ENCODE measurements around the gene RSF1. TPM values are rescaled to one million over a fixed set of nuclear protein-coding genes. Genes with fewer than 3 reads are reported as not detected.
"Not testable (repeated sequence)": the region's sequence is repeated elsewhere in the genome, so short reads cannot be mapped to it uniquely, and the experiment has no call there.

Gene RSF1
- polyA plus RNA-seq, 1 of the 3 experiments (the other 2 are of a cell fraction) = 8.4 TPM

DNA sequence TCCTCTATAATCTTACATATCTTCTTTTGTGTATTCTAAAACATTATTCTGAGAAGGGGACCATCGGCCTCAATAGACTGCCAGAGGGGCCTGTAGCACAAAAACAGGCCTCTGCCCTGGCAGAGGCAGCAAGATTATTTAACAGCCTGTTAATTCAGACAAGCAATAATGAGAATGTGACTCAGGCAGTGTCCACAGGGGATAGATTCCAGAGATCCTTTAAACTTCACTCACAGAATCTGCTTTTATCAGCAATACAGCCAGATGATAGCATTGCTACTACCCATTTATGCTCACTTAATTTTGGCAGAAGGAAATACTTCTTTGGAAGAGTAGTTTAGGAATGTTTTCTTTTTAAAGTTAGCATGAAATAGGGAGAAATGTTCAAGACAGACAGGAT, 45.3 kb upstream of the RSF1 start:
- no peaks in the 10 kb centered on the region for H4K20me1 ChIP-seq (ENCODE audit: insufficient read depth)

DNA sequence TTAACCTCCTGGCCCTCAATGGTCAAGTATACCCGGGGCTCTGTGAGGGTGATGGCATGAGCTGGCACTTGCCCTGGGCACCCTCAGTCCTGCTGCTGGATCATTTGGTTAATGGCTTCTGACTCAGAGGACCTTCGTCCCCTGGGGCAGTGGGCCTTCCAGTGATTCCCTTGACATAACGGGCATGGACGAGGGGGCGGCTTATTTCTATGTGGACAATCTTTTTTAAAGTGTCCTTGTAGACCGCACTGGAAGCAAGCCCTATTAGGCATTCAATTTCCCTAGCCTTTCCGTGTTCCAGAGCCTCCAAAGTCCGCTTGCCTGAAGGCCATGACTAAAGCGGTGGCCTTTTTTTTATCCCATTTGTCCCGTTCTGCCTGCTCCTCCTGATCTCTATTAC, 40.9 kb upstream of the RSF1 start:
- H3K9ac ChIP-seq; H3K27me3 ChIP-seq (ENCODE audit: insufficient read depth); H3K36me3 ChIP-seq (replicated peaks in 1 of 2; ENCODE audit: control insufficient read depth in 1 of 2, insufficient read depth in 2 of 2, low read length in 1 of 2); H3F3A ChIP-seq (replicated peaks; ENCODE audit: insufficient read depth); DNase-seq; H3K27ac ChIP-seq (ENCODE audit: low read depth in 2 of 2, low read length in 1 of 2); H3K79me2 ChIP-seq (ENCODE audit: insufficient read depth); H3K9me3 ChIP-seq; H3K4me2 ChIP-seq; H3K4me3 ChIP-seq (ENCODE audit: low read depth in 2 of 2, low read length in 1 of 2); H3K9me2 ChIP-seq; CTCF ChIA-PET; H2AFZ ChIP-seq (ENCODE audit: low read depth); H4K20me1 ChIP-seq (ENCODE audit: insufficient read depth): not testable (repeated sequence)
- H3K4me1 ChIP-seq (ENCODE audit: control insufficient read depth in 1 of 2, insufficient read depth in 2 of 2, low read depth in 1 of 2, low read length in 1 of 2) = peaks cover 9 to 12% of the 10 kb centered on the region in 2 experiments; a peak in 3 of 4 replicates
- 91% methylated on average over 10 of the region's 10 CpGs for WGBS (ENCODE audit: low lambda C conversion rate)
- POLR2A ChIA-PET = interaction anchor here (0.6 kb wide), 1 partner anchor 200 kb away, joined by 4 read pairs; no protein-coding TSS in a partner anchor

More for the DNA sequence above, 45.3 kb upstream of the RSF1 start:
- Histone ChIP-seq H3K4me1 (ENCODE audit: control insufficient read depth in 1 of 2, insufficient read depth in 2 of 2, low read depth in 1 of 2, low read length in 1 of 2) (peaks cover 9 to 13% of the 10 kb centered on the region in 2 experiments; a peak in 3 of 4 replicates), H3K9me3 (no peaks in the 10 kb centered on the region), H2AFZ (ENCODE audit: low read depth) (no peak overlapping the region), H3K9ac (no peak overlapping the region), H3K27me3 (ENCODE audit: insufficient read depth) (no peaks in the 10 kb centered on the region), H3F3A (replicated peaks; ENCODE audit: insufficient read depth) (peaks cover 12% of the 10 kb centered on the region), H3K36me3 (replicated peaks in 1 of 2; ENCODE audit: control insufficient read depth in 1 of 2, insufficient read depth in 2 of 2, low read length in 1 of 2) (peaks cover 11 to 17% of the 10 kb centered on the region in 2 experiments), H3K9me2 (no peaks in the 10 kb centered on the region), H3K27ac (ENCODE audit: low read depth in 2 of 2, low read length in 1 of 2) (peak overlapping the region; percentile 49 to 84; a peak in 2 of 4 replicates), H3K4me3 (ENCODE audit: low read depth in 2 of 2, low read length in 1 of 2) (no peak overlapping the region), H3K4me2 (no peak overlapping the region), H3K79me2 (ENCODE audit: insufficient read depth) (no peaks in the 10 kb centered on the region)
- ChIA-PET CTCF (interaction anchor here (1.9 kb wide), 1 partner anchor 46 kb away, joined by 5 read pairs; no protein-coding TSS in a partner anchor), POLR2A (no interaction called here)
- WGBS (ENCODE audit: low lambda C conversion rate) = 58% methylated on average over 1 of the region's 1 CpG
- DNase-seq = peak; percentile 58
- TF ChIP-seq RCOR1 (IDR thresholded peaks at IDR 0.05; ENCODE audit: low read length) = peak; percentile 78
- no peak for TF ChIP-seq YY1 (IDR thresholded peaks at IDR 0.05; ENCODE audit: low read depth)
- peak; percentile 29; the same call in 1 of the 2 replicates for TF ChIP-seq FOXJ3 (CRISPR knock-in tag; IDR thresholded peaks at IDR 0.05)
- no peak for TF ChIP-seq SMC3 (IDR thresholded peaks at IDR 0.05; ENCODE audit: low read depth, low read length)
- no peak for TF ChIP-seq MEF2A (IDR thresholded peaks at IDR 0.05; ENCODE audit: borderline replicate concordance, low read depth)
- TF ChIP-seq, protein P1, sequence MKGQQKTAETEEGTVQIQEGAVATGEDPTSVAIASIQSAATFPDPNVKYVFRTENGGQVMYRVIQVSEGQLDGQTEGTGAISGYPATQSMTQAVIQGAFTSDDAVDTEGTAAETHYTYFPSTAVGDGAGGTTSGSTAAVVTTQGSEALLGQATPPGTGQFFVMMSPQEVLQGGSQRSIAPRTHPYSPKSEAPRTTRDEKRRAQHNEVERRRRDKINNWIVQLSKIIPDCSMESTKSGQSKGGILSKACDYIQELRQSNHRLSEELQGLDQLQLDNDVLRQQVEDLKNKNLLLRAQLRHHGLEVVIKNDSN (IDR thresholded peaks at IDR 0.05; ENCODE audit: borderline replicate concordance, low read depth) = no peak
- TF ChIP-seq EP300 (IDR thresholded peaks at IDR 0.05; ENCODE audit: borderline replicate concordance in 1 of 2, low read depth in 1 of 2, low read length in 1 of 2) = peak in 1 of 2 experiments; percentile 54; a peak in 2 of 4 replicates
- no peak for TF ChIP-seq SIN3A (IDR thresholded peaks at IDR 0.05; ENCODE audit: borderline replicate concordance, low read depth, low read length)
- TF ChIP-seq, protein P2, sequence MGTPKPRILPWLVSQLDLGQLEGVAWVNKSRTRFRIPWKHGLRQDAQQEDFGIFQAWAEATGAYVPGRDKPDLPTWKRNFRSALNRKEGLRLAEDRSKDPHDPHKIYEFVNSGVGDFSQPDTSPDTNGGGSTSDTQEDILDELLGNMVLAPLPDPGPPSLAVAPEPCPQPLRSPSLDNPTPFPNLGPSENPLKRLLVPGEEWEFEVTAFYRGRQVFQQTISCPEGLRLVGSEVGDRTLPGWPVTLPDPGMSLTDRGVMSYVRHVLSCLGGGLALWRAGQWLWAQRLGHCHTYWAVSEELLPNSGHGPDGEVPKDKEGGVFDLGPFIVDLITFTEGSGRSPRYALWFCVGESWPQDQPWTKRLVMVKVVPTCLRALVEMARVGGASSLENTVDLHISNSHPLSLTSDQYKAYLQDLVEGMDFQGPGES (IDR thresholded peaks at IDR 0.05; ENCODE audit: low read depth, low read length) = no peak
- TF ChIP-seq, protein P3, sequence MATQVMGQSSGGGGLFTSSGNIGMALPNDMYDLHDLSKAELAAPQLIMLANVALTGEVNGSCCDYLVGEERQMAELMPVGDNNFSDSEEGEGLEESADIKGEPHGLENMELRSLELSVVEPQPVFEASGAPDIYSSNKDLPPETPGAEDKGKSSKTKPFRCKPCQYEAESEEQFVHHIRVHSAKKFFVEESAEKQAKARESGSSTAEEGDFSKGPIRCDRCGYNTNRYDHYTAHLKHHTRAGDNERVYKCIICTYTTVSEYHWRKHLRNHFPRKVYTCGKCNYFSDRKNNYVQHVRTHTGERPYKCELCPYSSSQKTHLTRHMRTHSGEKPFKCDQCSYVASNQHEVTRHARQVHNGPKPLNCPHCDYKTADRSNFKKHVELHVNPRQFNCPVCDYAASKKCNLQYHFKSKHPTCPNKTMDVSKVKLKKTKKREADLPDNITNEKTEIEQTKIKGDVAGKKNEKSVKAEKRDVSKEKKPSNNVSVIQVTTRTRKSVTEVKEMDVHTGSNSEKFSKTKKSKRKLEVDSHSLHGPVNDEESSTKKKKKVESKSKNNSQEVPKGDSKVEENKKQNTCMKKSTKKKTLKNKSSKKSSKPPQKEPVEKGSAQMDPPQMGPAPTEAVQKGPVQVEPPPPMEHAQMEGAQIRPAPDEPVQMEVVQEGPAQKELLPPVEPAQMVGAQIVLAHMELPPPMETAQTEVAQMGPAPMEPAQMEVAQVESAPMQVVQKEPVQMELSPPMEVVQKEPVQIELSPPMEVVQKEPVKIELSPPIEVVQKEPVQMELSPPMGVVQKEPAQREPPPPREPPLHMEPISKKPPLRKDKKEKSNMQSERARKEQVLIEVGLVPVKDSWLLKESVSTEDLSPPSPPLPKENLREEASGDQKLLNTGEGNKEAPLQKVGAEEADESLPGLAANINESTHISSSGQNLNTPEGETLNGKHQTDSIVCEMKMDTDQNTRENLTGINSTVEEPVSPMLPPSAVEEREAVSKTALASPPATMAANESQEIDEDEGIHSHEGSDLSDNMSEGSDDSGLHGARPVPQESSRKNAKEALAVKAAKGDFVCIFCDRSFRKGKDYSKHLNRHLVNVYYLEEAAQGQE (IDR thresholded peaks at IDR 0.05; ENCODE audit: low read depth, low read length) = no peak
- no peak for TF ChIP-seq FOXM1 (IDR thresholded peaks at IDR 0.05; ENCODE audit: low read depth)
- TF ChIP-seq TEAD4 (IDR thresholded peaks at IDR 0.05; ENCODE audit: borderline replicate concordance, insufficient read depth) = no peak
- TF ChIP-seq RAD21 (IDR thresholded peaks at IDR 0.05; ENCODE audit: low read length) = no peak
- TF ChIP-seq NFIC (IDR thresholded peaks at IDR 0.05; ENCODE audit: borderline replicate concordance) = no peak
- peak; percentile 52; the same call in 1 of the 2 replicates for TF ChIP-seq GATA2 (CRISPR knock-in tag; IDR thresholded peaks at IDR 0.05)
- TF ChIP-seq, protein P4, sequence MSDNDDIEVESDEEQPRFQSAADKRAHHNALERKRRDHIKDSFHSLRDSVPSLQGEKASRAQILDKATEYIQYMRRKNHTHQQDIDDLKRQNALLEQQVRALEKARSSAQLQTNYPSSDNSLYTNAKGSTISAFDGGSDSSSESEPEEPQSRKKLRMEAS (IDR thresholded peaks at IDR 0.05; ENCODE audit: low read depth) = no peak

DNA sequence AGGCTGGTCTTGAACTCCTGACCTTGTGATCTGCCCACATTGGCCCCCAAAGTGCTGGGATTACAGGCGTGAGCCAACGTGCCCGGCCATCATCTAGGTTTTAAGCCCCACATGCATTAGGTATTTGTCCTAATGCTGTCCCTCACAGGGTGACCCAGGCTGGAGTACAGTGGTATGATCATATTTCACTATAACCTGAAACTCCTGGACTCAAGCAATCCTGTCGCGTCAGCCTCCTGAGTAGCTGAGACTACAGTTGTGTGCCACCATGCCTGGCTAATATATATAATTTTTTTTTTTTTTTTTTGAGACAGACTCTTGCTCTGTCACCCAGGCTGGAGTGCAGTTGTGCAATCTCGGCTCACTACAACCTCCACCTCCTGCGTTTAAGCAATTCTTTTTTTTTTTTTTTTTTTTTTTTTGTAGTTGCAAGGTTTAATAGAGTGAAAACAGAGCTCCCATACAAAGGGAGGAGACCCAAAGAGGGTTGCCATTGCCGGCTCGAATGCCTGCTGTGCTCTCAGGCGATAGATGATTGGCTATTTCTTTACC, 37.5 kb upstream of the RSF1 start:
- Histone ChIP-seq H3K9me3 (0 out of 2 replicates have a peak, but pooled peaks cover 13% of the 10 kb centered on the region), H3K36me3 (replicated peaks in 1 of 2; ENCODE audit: control insufficient read depth in 1 of 2, insufficient read depth in 2 of 2, low read length in 1 of 2) (peaks cover 5 to 38% of the 10 kb centered on the region in 2 experiments)
- H3K4me2 ChIP-seq; CTCF ChIA-PET; H3K27ac ChIP-seq (ENCODE audit: low read depth in 2 of 2, low read length in 1 of 2); H3K4me1 ChIP-seq (ENCODE audit: control insufficient read depth in 1 of 2, insufficient read depth in 2 of 2, low read depth in 1 of 2, low read length in 1 of 2); H4K20me1 ChIP-seq (ENCODE audit: insufficient read depth); DNase-seq; H3K9me2 ChIP-seq; H3F3A ChIP-seq (replicated peaks; ENCODE audit: insufficient read depth); H3K4me3 ChIP-seq (ENCODE audit: low read depth in 2 of 2, low read length in 1 of 2); H3K27me3 ChIP-seq (ENCODE audit: insufficient read depth); H2AFZ ChIP-seq (ENCODE audit: low read depth); H3K79me2 ChIP-seq (ENCODE audit: insufficient read depth); H3K9ac ChIP-seq: not testable (repeated sequence)
- WGBS (ENCODE audit: low lambda C conversion rate) = 97% methylated on average over 7 of the region's 10 CpGs
- POLR2A ChIA-PET = interaction anchor here (0.6 to 0.7 kb wide), 2 partner anchors 110 to 165 kb away, joined by 3 to 4 read pairs; no protein-coding TSS in a partner anchor

Data from SK-N-SH (cell line).